ENCODE data around the gene RAB5B.

RAB5B gene

GRCh38 chr12:55935738-55936151 lies 38.1 kb upstream of the RAB5B start:
- TF ChIP-seq CTCF (IDR thresholded peaks at IDR 0.05): no peak

GRCh38 chr12:55937981-55938380 lies 35.9 kb upstream of the RAB5B start:
- no peak for TF ChIP-seq CTCF (IDR thresholded peaks at IDR 0.05)

- TF ChIP-seq CTCF (IDR thresholded peaks at IDR 0.05): no peak
Observed at GRCh38 chr12:55938826-55939501, 34.9 kb upstream of the RAB5B start.

- TF ChIP-seq CTCF (IDR thresholded peaks at IDR 0.05): peak; percentile 91
Observed at GRCh38 chr12:55940065-55940732, 33.7 kb upstream of the RAB5B start.

GRCh38 chr12:55942055-55942454 lies 31.8 kb upstream of the RAB5B start:
- no peak for TF ChIP-seq CTCF (IDR thresholded peaks at IDR 0.05)

GRCh38 chr12:55942577-55943136 lies 31.2 kb upstream of the RAB5B start:
- TF ChIP-seq CTCF (IDR thresholded peaks at IDR 0.05): no peak

GRCh38 chr12:55946553-55946952 lies 27.3 kb upstream of the RAB5B start:
- TF ChIP-seq CTCF (IDR thresholded peaks at IDR 0.05): no peak
